Keratinocyte (primary cell): Measurements from ENCODE around the gene PDE9A.

Experiments used
- CTCF ChIP-seq, 3 experiments: IDR thresholded peaks in 1 of 3; conservative IDR thresholded peaks in 1 of 3; optimal IDR thresholded peaks in 1 of 3; 2 replicates in 2 of 3; 3 replicates in 1 of 3; pipeline versions ENCODE3 to v1.5.1; 2011; ENCODE audit warnings: low read length in 3 of 3, mild to moderate bottlenecking in 3 of 3, moderate library complexity in 2 of 3, control low read depth in 1 of 3, inconsistent platforms in 1 of 3; ENCODE audit not compliant: insufficient read depth in 2 of 3; ENCODE audit errors: extremely low read depth in 1 of 3
- EZH2 ChIP-seq: IDR thresholded peaks from one replicate; pipeline ENCODE4 v1.6.1; 2012; ENCODE audit warnings: inconsistent platforms, mild to moderate bottlenecking, low read length, moderate library complexity

GRCh38 chr21:42659416-42660117 is 6.1 kb downstream of the PDE9A start:
- no peak for TF ChIP-seq CTCF (optimal IDR thresholded peaks at IDR 0.05 in 1 of 3, IDR thresholded peaks at IDR 0.05 in 1 of 3, conservative IDR thresholded peaks at IDR 0.05 in 1 of 3; ENCODE audit: extremely low read depth in 1 of 3, insufficient read depth in 2 of 3, low read length in 3 of 3)
- no peak for TF ChIP-seq EZH2
